Central memory CD8-positive, alpha-beta T cell (primary cell): ENCODE results near the gene MUS81.

Experiments used
- ATAC-seq: fragments of 150-1000 bp; cut with Tn5 transposase; replicated peaks from 2 replicates; pipeline ENCODE4 v1.10.0; 2022; ENCODE audit warnings: mild to moderate bottlenecking, moderate FRiP score, moderate number of reproducible peaks; ENCODE audit not compliant: poor library complexity, severe bottlenecking; ENCODE audit errors: extremely low read depth
- DNase-seq, 2 donors: peaks; one replicate each; pipeline ENCODE4 v3.0.0; 2021; ENCODE audit warnings: low spot score in 2 of 2
- H3K27ac Mint-ChIP-seq: one replicate; pipeline ENCODE4 v1.8.0; 2022; ENCODE audit warnings: low read depth, mild to moderate bottlenecking, moderate library complexity, mixed read lengths
- H3K27me3 Mint-ChIP-seq: one replicate; pipeline ENCODE4 v1.8.0; 2022; ENCODE audit warnings: mixed read lengths
- H3K36me3 Mint-ChIP-seq: one replicate; pipeline ENCODE4 v1.8.0; 2022; ENCODE audit warnings: mild to moderate bottlenecking, moderate library complexity, mixed read lengths; ENCODE audit not compliant: insufficient read depth
- H3K4me1 Mint-ChIP-seq: one replicate; pipeline ENCODE4 v1.8.0; 2022; ENCODE audit warnings: mixed read lengths
- H3K4me3 Mint-ChIP-seq: one replicate; pipeline ENCODE4 v1.8.0; 2022; ENCODE audit warnings: mild to moderate bottlenecking, moderate library complexity, mixed read lengths
- H3K9me3 Mint-ChIP-seq: one replicate; pipeline ENCODE4 v1.8.0; 2022; ENCODE audit warnings: mixed read lengths

Gene MUS81

GRCh38 chr11:65873318-65874156 lies 13.3 kb downstream of the MUS81 start:
- Mint-ChIP-seq H3K27me3 (no peaks in the 10 kb centered on the region), H3K4me3 (peak overlapping the region; percentile 86), H3K4me1 (peaks cover 33% of the 10 kb centered on the region)

GRCh38 chr11:65879617-65880016 lies 19.4 kb downstream of the MUS81 start, which contains the start of gene CTSW:
TSS of gene CTSW (plus strand) at chr11:65879837. CDS start at chr11:65879855, 18 bp downstream.
- Mint-ChIP-seq H3K4me3 (peak within 1 kb of the TSS; percentile 81), H3K4me1 (peaks cover 51% of the 10 kb centered on the region), H3K9me3 (no peaks in the 10 kb centered on the region), H3K36me3 (peaks cover 7% of the 10 kb centered on the region), H3K27me3 (no peaks in the 10 kb centered on the region), H3K27ac (peak within 1 kb of the TSS; percentile 91)
- DNase-seq (no peak), ATAC-seq (peak; percentile 70)

More at GRCh38 chr11:65873318-65874156, 13.3 kb downstream of the MUS81 start:
- peak; percentile 86 for ATAC-seq
- H3K36me3 Mint-ChIP-seq, result peaks cover 6% of the 10 kb centered on the region
- H3K27ac Mint-ChIP-seq, result peak overlapping the region; percentile 91
- peak; percentile 97 to 98 for DNase-seq
- H3K9me3 Mint-ChIP-seq, result no peaks in the 10 kb centered on the region

GRCh38 chr11:65880027-65880426 lies 19.8 kb downstream of the MUS81 start:
- peaks cover 10% of the 10 kb centered on the region for H3K36me3 Mint-ChIP-seq
- H3K4me1 Mint-ChIP-seq, result peaks cover 55% of the 10 kb centered on the region
- H3K27me3 Mint-ChIP-seq, result no peaks in the 10 kb centered on the region
- H3K4me3 Mint-ChIP-seq, result peak overlapping the region; percentile 81
- peak overlapping the region; percentile 91 for H3K27ac Mint-ChIP-seq
- no peak for DNase-seq
- H3K9me3 Mint-ChIP-seq, result no peaks in the 10 kb centered on the region
- no peak for ATAC-seq

- H3K9me3 Mint-ChIP-seq, result no peaks in the 10 kb centered on the region
- DNase-seq (no peak), ATAC-seq (no peak)
Measured at GRCh38 chr11:65880844-65881421, 20.7 kb downstream of the MUS81 start.

GRCh38 chr11:65882120-65883057 lies 22.2 kb downstream of the MUS81 start:
- H3K27ac Mint-ChIP-seq, result peak overlapping the region; percentile 91
- peak overlapping the region; percentile 81 for H3K4me3 Mint-ChIP-seq
- DNase-seq (no peak), ATAC-seq (no peak)
- H3K9me3 Mint-ChIP-seq, result no peaks in the 10 kb centered on the region
- peaks cover 11% of the 10 kb centered on the region for H3K36me3 Mint-ChIP-seq
- no peaks in the 10 kb centered on the region for H3K27me3 Mint-ChIP-seq
- H3K4me1 Mint-ChIP-seq, result peaks cover 67% of the 10 kb centered on the region

More at GRCh38 chr11:65880844-65881421, 20.7 kb downstream of the MUS81 start:
- Mint-ChIP-seq H3K27ac (peak overlapping the region; percentile 91), H3K4me1 (peaks cover 60% of the 10 kb centered on the region), H3K4me3 (peak overlapping the region; percentile 81), H3K36me3 (peaks cover 11% of the 10 kb centered on the region), H3K27me3 (no peaks in the 10 kb centered on the region)

- Mint-ChIP-seq H3K27ac (no peak overlapping the region), H3K36me3 (peaks cover 16% of the 10 kb centered on the region), H3K4me3 (no peak overlapping the region), H3K9me3 (no peaks in the 10 kb centered on the region), H3K4me1 (peaks cover 68% of the 10 kb centered on the region), H3K27me3 (no peaks in the 10 kb centered on the region)
- ATAC-seq (no peak), DNase-seq (no peak)
Measured at GRCh38 chr11:65883058-65883761, 23.0 kb downstream of the MUS81 start.

- no peak for DNase-seq
- no peaks in the 10 kb centered on the region for H3K9me3 Mint-ChIP-seq
- H3K4me1 Mint-ChIP-seq, result peaks cover 68% of the 10 kb centered on the region
- H3K36me3 Mint-ChIP-seq, result peaks cover 22% of the 10 kb centered on the region
- H3K4me3 Mint-ChIP-seq, result no peak overlapping the region
- ATAC-seq, result no peak
- H3K27ac Mint-ChIP-seq, result peak overlapping the region; percentile 41
- no peaks in the 10 kb centered on the region for H3K27me3 Mint-ChIP-seq
Measured at GRCh38 chr11:65883786-65884715, 23.8 kb downstream of the MUS81 start.

- ATAC-seq (peak; percentile 21), DNase-seq (peak; percentile 66 to 73)
- Mint-ChIP-seq H3K4me1 (peaks cover 68% of the 10 kb centered on the region), H3K9me3 (no peaks in the 10 kb centered on the region), H3K36me3 (peaks cover 22% of the 10 kb centered on the region), H3K27ac (peak overlapping the region; percentile 41), H3K27me3 (no peaks in the 10 kb centered on the region), H3K4me3 (no peak overlapping the region)
Measured at GRCh38 chr11:65884716-65885092, 24.5 kb downstream of the MUS81 start.

GRCh38 chr11:65885231-65885630 lies 25.0 kb downstream of the MUS81 start:
- DNase-seq, result no peak
- Mint-ChIP-seq H3K4me3 (no peak overlapping the region), H3K4me1 (peaks cover 68% of the 10 kb centered on the region), H3K27me3 (no peaks in the 10 kb centered on the region), H3K27ac (no peak overlapping the region), H3K36me3 (peaks cover 25% of the 10 kb centered on the region), H3K9me3 (no peaks in the 10 kb centered on the region)
- ATAC-seq, result no peak

GRCh38 chr11:65885808-65886536 lies 25.7 kb downstream of the MUS81 start:
- peaks cover 28% of the 10 kb centered on the region for H3K36me3 Mint-ChIP-seq

More at GRCh38 chr11:65885808-65886536, 25.7 kb downstream of the MUS81 start:
- ATAC-seq (no peak), DNase-seq (no peak)
- Mint-ChIP-seq H3K9me3 (no peaks in the 10 kb centered on the region), H3K4me1 (peaks cover 63% of the 10 kb centered on the region), H3K4me3 (peak overlapping the region; percentile 84), H3K27me3 (no peaks in the 10 kb centered on the region), H3K27ac (no peak overlapping the region)
